ENCODE results near the gene HIVEP3.

DNA sequence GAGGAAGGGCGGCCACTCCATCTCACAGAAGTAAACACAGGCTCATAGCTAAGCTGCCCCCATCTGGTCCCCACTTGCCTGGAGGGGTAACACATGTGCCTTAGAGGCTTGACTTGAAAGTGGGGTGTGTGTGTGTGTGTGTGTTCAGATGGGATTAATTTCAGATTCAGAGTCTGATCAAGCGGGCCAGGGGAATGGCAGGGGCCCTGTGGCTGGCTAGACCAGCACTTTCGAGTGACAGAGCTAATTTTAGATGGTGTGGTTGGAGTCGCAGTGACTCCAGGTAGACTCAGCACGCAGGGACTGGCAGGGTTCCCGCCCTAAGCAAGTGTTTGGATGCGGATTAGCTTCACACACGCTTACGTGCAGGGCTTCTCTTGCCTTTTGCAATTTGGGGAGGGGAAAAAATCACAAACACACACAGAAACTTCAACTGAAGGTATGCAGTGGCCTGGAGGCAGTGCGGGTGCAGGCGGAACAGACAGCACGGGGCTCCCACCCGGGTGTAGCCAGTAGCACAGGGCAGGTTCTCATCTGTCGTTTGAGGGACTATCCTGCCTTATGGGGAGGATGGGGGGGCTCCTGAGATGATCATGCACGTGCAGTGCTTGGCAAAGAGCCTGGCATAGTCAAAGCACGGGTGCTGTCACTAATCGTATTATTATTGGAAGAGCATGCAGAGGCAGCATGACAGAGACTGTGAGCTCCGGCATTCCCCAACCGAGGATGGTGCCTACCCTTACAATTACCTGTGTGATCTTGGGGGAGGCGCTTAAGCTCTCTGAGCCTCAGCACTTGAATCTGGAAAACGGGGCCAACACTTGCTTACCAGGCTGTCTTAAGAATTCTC is 435.5 kb downstream of the HIVEP3 start:
- TF ChIP-seq, protein P1, sequence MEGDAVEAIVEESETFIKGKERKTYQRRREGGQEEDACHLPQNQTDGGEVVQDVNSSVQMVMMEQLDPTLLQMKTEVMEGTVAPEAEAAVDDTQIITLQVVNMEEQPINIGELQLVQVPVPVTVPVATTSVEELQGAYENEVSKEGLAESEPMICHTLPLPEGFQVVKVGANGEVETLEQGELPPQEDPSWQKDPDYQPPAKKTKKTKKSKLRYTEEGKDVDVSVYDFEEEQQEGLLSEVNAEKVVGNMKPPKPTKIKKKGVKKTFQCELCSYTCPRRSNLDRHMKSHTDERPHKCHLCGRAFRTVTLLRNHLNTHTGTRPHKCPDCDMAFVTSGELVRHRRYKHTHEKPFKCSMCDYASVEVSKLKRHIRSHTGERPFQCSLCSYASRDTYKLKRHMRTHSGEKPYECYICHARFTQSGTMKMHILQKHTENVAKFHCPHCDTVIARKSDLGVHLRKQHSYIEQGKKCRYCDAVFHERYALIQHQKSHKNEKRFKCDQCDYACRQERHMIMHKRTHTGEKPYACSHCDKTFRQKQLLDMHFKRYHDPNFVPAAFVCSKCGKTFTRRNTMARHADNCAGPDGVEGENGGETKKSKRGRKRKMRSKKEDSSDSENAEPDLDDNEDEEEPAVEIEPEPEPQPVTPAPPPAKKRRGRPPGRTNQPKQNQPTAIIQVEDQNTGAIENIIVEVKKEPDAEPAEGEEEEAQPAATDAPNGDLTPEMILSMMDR (IDR thresholded peaks at IDR 0.05) = no peak
- no peak for TF ChIP-seq EP300 (IDR thresholded peaks at IDR 0.05)

Data from tibial nerve (tissue), 4 donors.